Measurements from ENCODE around the gene MLF2. TPM values are rescaled to one million over a fixed set of nuclear protein-coding genes. Genes with fewer than 3 reads are reported as not detected.
A peak's percentile ranks its signal among the peaks of the same experiment; 100 is the strongest.

Gene MLF2
- total RNA-seq, 2 experiments from 2014 or later, result 142 to 144 TPM

DNA sequence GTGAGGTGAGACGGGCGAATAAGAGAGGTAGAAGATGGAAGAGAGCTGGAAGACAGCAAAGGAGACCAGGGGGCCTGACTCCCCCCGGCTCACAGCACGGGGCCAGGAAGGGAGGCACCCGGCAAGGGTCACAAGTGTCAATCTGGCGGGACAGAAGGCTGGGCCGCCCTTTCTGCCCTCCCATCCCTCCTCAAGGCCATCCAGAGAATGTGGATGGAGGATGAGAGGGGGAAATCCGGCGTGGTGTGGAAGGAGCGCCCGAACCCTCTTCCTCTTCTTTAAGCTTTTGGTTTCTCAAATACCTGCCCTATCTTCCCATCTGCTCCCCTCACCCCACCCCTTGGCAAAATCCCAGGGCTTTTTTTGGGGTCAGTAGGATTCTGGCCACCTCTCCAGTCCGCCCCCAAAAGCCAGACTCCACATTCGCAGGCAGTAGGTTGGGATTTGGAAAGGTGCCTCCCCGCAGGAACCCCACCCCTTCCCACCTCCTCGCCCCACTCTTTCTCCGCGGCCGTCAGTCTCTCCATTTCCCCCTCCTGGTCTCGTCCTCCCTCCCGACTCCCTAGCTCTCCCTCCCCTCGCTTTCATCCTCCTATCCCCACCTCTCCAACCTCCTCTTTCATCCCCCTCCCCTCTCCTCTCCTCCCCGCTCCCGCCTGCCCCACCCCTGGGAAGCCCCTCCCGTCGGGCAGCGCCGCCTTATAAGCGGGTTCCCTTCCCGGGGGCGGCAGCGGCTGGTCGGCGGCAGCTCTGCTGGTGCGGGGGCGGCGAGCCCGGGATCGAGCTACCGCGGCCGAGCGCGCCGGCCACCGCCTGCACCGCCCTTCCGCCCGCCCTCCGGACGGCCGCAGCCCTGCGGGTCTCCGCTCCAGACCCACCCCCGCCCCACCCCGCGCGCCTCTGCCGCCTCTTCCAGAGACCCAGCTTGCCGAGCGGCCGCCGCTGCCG lies 13.0 kb upstream of the MLF2 start, which contains the start of gene PTMS:
Gene PTMS, plus strand, starts transcription at position 730 of the 948 bp plus-strand sequence. CDS start 343 bp downstream, outside the sequence.
- peak; percentile 11 for ATAC-seq
- ChIA-PET CTCF (interaction anchor here (0.8 to 2.6 kb wide), 20 partner anchors 9 to 125 kb away, joined by 3 to 19 read pairs (median 5); partner anchors contain the start of genes CD4 and MLF2), POLR2A (interaction anchor here (1.0 to 1.5 kb wide), 3 partner anchors 13 to 23 kb away, joined by 4 to 6 read pairs (median 5); partner anchors contain the start of genes CD4 and MLF2)
- intact Hi-C loops (cut with DNase I, micrococcal nuclease), result loop anchor here (1.0 to 2.0 kb wide), 4 partner anchors 13 to 42 kb away; partner anchors contain the start of genes COPS7A (in 1 of the 2) and MLF2 (in 1 of the 2)
- Mint-ChIP-seq H3K36me3 (ENCODE audit: low read depth) (peaks cover 7% of the 10 kb centered on the region), H3K9me3 (ENCODE audit: low read depth) (no peaks in the 10 kb centered on the region), H3K27me3 (peaks cover 33% of the 10 kb centered on the region), H3K27ac (peak within 1 kb of the TSS; percentile 49), H3K4me3 (peak within 1 kb of the TSS; percentile 73), H3K4me1 (peaks cover 37% of the 10 kb centered on the region)
- DNase-seq, result peak; percentile 67

DNA sequence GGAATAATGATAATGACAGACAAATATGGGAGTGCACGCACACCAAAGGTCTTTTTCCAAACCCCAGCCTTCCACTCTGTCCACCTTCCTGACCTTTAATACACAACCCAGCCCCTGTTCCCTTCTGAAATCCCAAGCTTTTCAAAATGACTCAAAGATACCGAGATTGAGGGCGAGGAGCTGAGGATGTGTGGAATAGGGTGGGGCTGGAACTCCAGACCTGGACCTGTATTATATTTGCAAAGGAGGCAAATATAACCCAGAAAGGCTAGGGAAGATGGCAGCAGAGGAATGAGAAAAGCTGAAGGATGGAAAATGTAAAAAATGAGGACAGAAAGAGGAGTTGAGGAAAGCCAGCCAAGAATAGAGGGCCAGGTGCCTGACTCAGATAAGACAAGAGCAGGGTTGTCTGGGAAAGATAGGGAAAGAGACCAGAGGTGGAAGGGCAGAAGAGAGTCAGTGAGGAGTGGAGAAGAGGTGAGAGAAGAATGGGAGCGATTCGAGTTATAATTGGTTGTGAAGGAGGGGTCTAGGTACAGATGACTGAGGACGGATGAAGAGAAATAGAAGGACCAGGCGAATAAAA lies 12.2 kb upstream of the MLF2 start:
- intact Hi-C loops (cut with DNase I, micrococcal nuclease), result loop anchor here in 1 of 2 experiments (2.0 kb wide), 1 partner anchor 14 kb away; no protein-coding TSS in a partner anchor
- CTCF ChIA-PET, result interaction anchor here (0.8 to 2.6 kb wide), 8 partner anchors 10 to 126 kb away, joined by 4 to 19 read pairs (median 8); partner anchors contain the start of gene MLF2

DNA sequence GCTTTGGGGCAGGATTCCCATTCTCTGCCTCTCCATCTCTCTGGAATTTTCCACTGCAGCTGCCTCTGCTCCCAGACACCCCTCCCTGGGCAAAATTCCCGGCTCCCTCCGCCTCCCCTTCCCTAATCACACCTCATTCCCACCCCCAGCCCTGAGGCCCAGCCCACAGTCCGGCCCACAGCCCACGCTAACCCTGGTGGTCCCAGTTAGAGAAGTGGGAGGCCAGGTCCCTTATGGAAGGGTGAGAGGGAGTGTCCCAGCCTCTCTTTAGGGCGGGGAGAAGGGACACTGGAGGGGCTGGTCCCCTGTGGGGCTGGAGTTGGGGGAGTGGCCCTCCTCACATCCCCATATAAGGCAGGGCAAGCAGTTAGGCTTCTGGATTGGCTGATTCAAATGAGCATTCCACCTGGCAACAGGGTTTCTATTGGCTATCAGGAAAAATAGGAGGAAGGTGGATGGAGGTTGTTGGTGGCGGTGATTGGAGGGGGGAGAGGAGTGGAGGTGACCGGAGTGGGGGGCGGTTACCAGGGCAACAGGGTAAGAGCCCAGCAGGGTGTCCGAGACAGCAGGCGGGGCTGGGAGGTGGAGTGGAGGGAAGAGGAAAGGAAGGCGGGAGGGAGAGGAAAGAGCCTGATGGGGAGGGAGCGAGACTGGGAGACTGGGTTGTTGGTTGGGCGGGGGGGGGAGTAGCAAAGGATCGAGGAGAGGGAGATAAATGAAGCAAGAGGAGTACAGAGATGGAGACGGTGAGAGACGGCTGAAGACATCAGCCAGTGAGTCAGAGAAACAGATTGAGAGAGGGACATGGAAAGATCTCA lies 11.3 kb upstream of the MLF2 start:
- H3K27me3 Mint-ChIP-seq, result peaks cover 33% of the 10 kb centered on the region
- ChIA-PET POLR2A (no interaction called here), CTCF (no interaction called here)
- H3K4me1 Mint-ChIP-seq, result peaks cover 28% of the 10 kb centered on the region
- H3K27ac Mint-ChIP-seq, result peak overlapping the region; percentile 44
- intact Hi-C loops (cut with DNase I, micrococcal nuclease), result loop anchor here in 1 of 2 experiments (2.0 kb wide), 1 partner anchor 15 kb away; no protein-coding TSS in a partner anchor
- H3K4me3 Mint-ChIP-seq, result peak overlapping the region; percentile 28
- H3K9me3 Mint-ChIP-seq (ENCODE audit: low read depth), result no peaks in the 10 kb centered on the region
- peaks cover 4% of the 10 kb centered on the region for H3K36me3 Mint-ChIP-seq (ENCODE audit: low read depth)
- ATAC-seq, result peak; percentile 80
- peak; percentile 68 for DNase-seq

More for the DNA sequence above, 12.2 kb upstream of the MLF2 start:
- Mint-ChIP-seq H3K27me3 (peaks cover 33% of the 10 kb centered on the region), H3K4me1 (peaks cover 33% of the 10 kb centered on the region), H3K36me3 (ENCODE audit: low read depth) (peaks cover 6% of the 10 kb centered on the region), H3K4me3 (peak overlapping the region; percentile 63), H3K9me3 (ENCODE audit: low read depth) (no peaks in the 10 kb centered on the region), H3K27ac (peak overlapping the region; percentile 8)
- ATAC-seq (no peak), DNase-seq (no peak)
- POLR2A ChIA-PET, result interaction anchor here (1.3 kb wide), 1 partner anchor 12 kb away, joined by 4 read pairs; the partner anchor contains the start of gene MLF2

DNA sequence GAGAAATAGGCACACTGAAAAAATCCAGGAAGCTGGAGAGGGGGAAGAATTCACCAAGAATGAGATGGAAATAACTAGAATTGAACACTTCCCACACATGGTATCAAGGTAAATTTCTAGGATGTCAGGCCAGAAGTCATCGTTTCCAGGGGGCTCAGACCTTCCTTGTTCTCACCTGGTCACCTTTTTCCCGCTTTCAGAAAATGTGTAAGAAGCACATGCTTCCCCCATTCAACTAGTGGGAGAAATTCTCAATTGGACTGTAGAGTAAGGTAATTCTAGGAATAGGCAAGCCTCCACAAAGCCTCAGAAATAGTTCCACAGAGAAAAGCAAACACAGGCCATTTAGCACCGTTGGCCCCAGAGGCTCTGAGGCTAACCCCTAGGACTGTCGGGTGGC lies 10.4 kb upstream of the MLF2 start:
- no peak for ATAC-seq
- Mint-ChIP-seq H3K27me3 (peaks cover 26% of the 10 kb centered on the region), H3K4me1 (peaks cover 27% of the 10 kb centered on the region), H3K9me3 (ENCODE audit: low read depth) (no peaks in the 10 kb centered on the region), H3K27ac (no peak overlapping the region), H3K4me3 (no peak overlapping the region), H3K36me3 (ENCODE audit: low read depth) (peaks cover 4% of the 10 kb centered on the region)
- intact Hi-C loops (cut with DNase I, micrococcal nuclease), result no loop called here
- ChIA-PET POLR2A (no interaction called here), CTCF (interaction anchor here (0.6 to 2.0 kb wide), 4 partner anchors 8 to 211 kb away, joined by 3 to 7 read pairs (median 3); no protein-coding TSS in a partner anchor)
- DNase-seq, result no peak

DNA sequence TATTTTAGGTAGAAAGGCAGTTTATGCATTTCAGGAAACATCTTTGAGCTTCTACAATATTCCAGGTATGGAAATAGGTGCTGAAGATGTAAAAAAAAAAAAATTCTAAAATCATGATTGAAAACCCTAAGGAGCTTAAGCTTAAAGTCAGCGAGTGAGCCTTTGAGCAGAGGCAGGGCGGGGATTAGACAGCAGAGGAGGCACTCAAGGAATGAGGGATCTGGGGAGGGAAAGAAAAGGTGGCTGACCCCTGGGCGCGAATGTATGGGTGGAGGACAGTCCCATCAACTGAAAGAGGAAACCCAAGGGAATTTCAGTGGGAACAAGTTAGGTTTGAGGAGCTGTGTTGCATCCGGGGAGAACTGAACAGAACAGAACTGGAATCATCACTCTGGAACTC lies 6.8 kb upstream of the MLF2 start:
- Mint-ChIP-seq H3K9me3 (ENCODE audit: low read depth) (no peaks in the 10 kb centered on the region), H3K27me3 (peaks cover 9% of the 10 kb centered on the region), H3K27ac (no peak overlapping the region), H3K4me3 (no peak overlapping the region), H3K4me1 (peaks cover 15% of the 10 kb centered on the region), H3K36me3 (ENCODE audit: low read depth) (no peaks in the 10 kb centered on the region)
- ATAC-seq, result no peak
- ChIA-PET CTCF (interaction anchor here (0.7 to 1.2 kb wide), 5 partner anchors 12 to 152 kb away, joined by 3 to 6 read pairs (median 3); no protein-coding TSS in a partner anchor), POLR2A (interaction anchor here (0.7 to 1.1 kb wide), 2 partner anchors 17 to 273 kb away, joined by 4 to 11 read pairs; no protein-coding TSS in a partner anchor)
- no peak for DNase-seq
- intact Hi-C loops (cut with DNase I, micrococcal nuclease), result no loop called here

DNA sequence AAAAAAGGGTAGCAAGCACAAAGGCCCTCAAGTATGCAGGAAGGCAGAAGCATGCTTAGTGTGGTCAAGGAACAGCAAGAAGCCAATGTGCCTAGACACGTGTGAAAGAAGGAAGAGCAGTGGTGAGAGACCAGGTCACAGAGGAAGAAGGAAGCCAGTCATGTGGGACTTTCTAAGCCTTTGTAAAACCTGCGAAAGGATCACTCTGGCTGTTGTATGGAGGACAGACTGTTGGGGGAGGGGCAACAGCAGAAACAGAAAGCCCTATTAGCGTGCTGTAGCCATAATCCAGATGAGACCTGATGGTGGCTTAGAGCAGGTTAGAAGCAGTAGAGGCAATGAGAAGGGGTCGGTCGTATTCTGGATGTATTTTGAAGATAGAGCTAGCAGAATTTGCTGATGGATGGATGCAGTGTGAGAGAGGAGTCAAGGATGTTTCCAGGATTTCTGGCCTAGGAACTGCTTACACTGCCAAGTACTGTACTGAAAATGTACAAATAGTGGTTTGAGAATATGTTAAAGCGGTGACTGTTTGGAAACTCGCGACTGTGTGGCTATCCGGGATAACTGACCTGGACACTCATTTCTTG lies 5.7 kb upstream of the MLF2 start:
- Mint-ChIP-seq H3K9me3 (ENCODE audit: low read depth) (no peaks in the 10 kb centered on the region), H3K27me3 (peaks cover 2% of the 10 kb centered on the region), H3K4me3 (no peak overlapping the region), H3K4me1 (peaks cover 12% of the 10 kb centered on the region), H3K27ac (no peak overlapping the region), H3K36me3 (ENCODE audit: low read depth) (no peaks in the 10 kb centered on the region)
- ChIA-PET POLR2A (no interaction called here), CTCF (interaction anchor here (0.7 to 1.4 kb wide), 3 partner anchors 17 to 35 kb away, joined by 3 to 5 read pairs (median 3); partner anchors contain the start of gene COPS7A)
- intact Hi-C loops (cut with DNase I, micrococcal nuclease), result no loop called here
- peak; percentile 31 for DNase-seq
- peak; percentile 26 for ATAC-seq

DNA sequence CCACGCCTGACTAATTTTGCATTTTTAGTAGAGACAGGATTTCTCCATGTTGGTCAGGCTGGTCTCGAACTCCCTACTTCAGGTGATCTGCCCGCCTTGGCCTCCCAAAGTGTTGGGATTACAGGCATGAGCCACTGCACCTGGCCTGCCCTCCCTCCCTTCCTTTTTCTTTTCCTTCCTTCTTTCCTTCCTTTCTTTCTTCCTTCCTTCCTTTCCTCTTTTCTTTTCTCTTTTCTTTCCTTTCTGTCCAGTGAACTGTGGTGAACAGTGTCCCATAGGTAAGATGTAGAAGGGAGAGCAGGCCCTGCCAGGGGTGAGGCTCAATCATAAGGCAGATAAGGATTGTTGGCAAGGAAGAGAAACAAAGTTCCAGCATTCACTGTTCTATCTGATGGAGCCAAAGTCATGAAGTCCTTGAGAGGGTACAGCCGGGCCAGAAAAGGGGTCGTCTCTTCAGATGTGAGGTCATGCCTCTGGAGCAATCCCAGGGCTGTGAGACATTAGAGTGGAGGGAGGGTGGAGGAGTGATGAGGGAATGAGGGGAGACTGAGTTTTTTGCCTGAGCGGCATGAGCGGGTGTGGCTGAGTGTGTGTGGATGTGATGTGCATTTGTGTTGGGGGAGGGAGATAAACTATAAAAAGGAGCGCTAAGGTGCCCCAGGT lies 4.2 kb upstream of the MLF2 start:
- no peak overlapping the region for H3K4me3 Mint-ChIP-seq
- ChIA-PET CTCF (interaction anchor here (1.4 kb wide), 1 partner anchor 21 kb away, joined by 5 read pairs; no protein-coding TSS in a partner anchor), POLR2A (no interaction called here)
- peaks cover 19% of the 10 kb centered on the region for H3K4me1 Mint-ChIP-seq
- ATAC-seq, result no peak
- intact Hi-C loops (cut with DNase I, micrococcal nuclease), result no loop called here
- H3K36me3 Mint-ChIP-seq (ENCODE audit: low read depth), result no peaks in the 10 kb centered on the region
- H3K27me3 Mint-ChIP-seq, result no peaks in the 10 kb centered on the region
- no peak overlapping the region for H3K27ac Mint-ChIP-seq
- no peaks in the 10 kb centered on the region for H3K9me3 Mint-ChIP-seq (ENCODE audit: low read depth)
- no peak for DNase-seq

DNA sequence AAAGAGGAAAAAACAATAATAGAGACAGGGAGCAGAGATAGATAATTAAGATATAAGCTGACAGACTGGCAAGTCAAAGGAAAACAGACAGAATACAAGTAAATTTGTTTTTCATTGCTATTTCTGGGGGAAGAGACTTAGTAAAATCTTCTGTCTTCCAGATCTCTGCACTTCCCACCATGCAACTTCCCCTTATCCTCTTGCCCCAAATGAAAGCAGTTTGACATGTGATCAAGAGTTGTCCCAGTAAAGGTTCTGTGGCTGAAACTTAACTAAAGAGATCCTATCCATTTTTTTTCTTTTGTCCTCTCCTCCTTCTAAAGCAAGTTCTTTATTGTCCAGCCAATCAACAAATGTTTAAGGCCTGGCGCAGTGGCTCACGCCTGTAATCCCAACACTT lies 1.5 kb upstream of the MLF2 start:
- CTCF ChIA-PET, result interaction anchor here (0.6 to 4.1 kb wide), 30 partner anchors 11 to 391 kb away, joined by 3 to 54 read pairs (median 8); partner anchors contain the start of genes CD4, COPS7A, GPR162 and LAG3
- H3K4me1 Mint-ChIP-seq, result peaks cover 32% of the 10 kb centered on the region
- DNase-seq, result no peak

DNA sequence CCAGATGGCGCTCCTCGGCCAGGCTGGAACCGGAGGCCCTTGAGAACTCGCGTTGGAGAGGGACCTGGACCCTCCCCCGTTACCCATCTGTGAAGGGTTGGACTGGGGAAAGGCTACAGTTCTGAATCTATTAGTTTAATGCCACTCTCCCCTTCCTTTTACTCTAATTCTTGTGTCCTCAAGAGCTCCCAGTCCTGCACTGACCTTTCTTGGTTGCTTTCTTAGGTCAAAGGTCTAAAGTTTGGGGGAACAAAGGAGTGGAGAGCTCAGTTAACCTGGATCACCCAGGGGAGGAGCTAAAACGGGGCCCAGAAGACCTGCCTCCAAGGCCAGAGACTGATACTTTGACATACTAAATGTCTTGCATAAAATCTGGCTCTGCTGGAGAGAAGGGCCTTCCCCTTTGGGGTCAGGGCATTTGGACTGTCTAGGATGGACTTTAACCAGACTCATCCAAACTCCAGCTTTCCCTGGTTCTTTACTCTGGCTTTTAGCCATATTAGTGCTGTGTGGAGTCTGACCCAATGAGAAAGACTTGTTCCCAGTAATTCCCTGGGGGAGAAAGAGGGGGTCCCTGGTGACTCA lies 923 bp upstream of the MLF2 start:
- CTCF ChIA-PET, result interaction anchor here (0.6 to 4.1 kb wide), 32 partner anchors 11 to 391 kb away, joined by 3 to 54 read pairs (median 6); partner anchors contain the start of genes CD4, COPS7A, GPR162 and LAG3
- no peaks in the 10 kb centered on the region for H3K27me3 Mint-ChIP-seq

More for the DNA sequence above, 1.5 kb upstream of the MLF2 start:
- no peaks in the 10 kb centered on the region for H3K27me3 Mint-ChIP-seq
- peaks cover 16% of the 10 kb centered on the region for H3K36me3 Mint-ChIP-seq (ENCODE audit: low read depth)
- intact Hi-C loops (cut with DNase I, micrococcal nuclease), result loop anchor here in 1 of 2 experiments (5.0 kb wide), 1 partner anchor 38 kb away; no protein-coding TSS in a partner anchor
- POLR2A ChIA-PET, result interaction anchor here (0.7 to 3.0 kb wide), 2 partner anchors 30 to 65 kb away, joined by 3 to 16 read pairs; partner anchors contain the start of gene ZNF384
- ATAC-seq, result no peak
- H3K27ac Mint-ChIP-seq, result no peak overlapping the region
- H3K4me3 Mint-ChIP-seq, result no peak overlapping the region
- no peaks in the 10 kb centered on the region for H3K9me3 Mint-ChIP-seq (ENCODE audit: low read depth)

More for the DNA sequence above, 923 bp upstream of the MLF2 start:
- Mint-ChIP-seq H3K36me3 (ENCODE audit: low read depth) (peaks cover 22% of the 10 kb centered on the region), H3K27ac (peak overlapping the region; percentile 97), H3K4me1 (peaks cover 32% of the 10 kb centered on the region), H3K4me3 (peak overlapping the region; percentile 87), H3K9me3 (ENCODE audit: low read depth) (no peaks in the 10 kb centered on the region)
- intact Hi-C loops (cut with DNase I, micrococcal nuclease), result loop anchor here (1.0 to 5.0 kb wide), 14 partner anchors 12 to 216 kb away; partner anchors contain the start of genes ZNF384 (in 2 of the 2), CHD4 (in 1 of the 2), COPS7A (in 1 of the 2) and EMG1 (in 1 of the 2)
- no peak for ATAC-seq
- DNase-seq, result no peak
- POLR2A ChIA-PET, result interaction anchor here (1.0 to 3.0 kb wide), 6 partner anchors 12 to 98 kb away, joined by 3 to 16 read pairs (median 4); partner anchors contain the start of genes CD4, COPS7A, PTMS and USP5
